GM12874 (cell line): ENCODE data around the gene POP5.

ENCODE experiments used
- CTCF ChIP-seq: IDR thresholded peaks from 2 replicates; pipeline ENCODE4 v1.5.1; 2011; ENCODE audit warnings: low read depth, mild to moderate bottlenecking, control low read depth, low read length, moderate library complexity; ENCODE audit not compliant: insufficient read depth

Gene POP5

GRCh38 chr12:120532701-120533238, 48.4 kb downstream of the POP5 start:
- TF ChIP-seq CTCF, result no peak

GRCh38 chr12:120529641-120530417, 51.4 kb downstream of the POP5 start:
- no peak for TF ChIP-seq CTCF

GRCh38 chr12:120528861-120529525, 52.2 kb downstream of the POP5 start, which contains the start of gene COQ5:
TSS of gene COQ5 (minus strand) at chr12:120529158. CDS start at chr12:120529141, 17 bp downstream.
- TF ChIP-seq CTCF, result no peak
